Measurements from ENCODE around the gene ANKMY1.

Gene ANKMY1

GRCh38 chr2:240585681-240586197, 28.0 kb upstream of the ANKMY1 start:
- H3K4me3 ChIP-seq (ENCODE audit: low read depth, low read length) = peak overlapping the region; percentile 89
- peaks cover 19% of the 10 kb centered on the region for H3K36me3 ChIP-seq
- H3K27me3 ChIP-seq (ENCODE audit: insufficient read depth, low read depth, severe bottlenecking) = no peaks in the 10 kb centered on the region
- peak overlapping the region; percentile 98 for H3K27ac ChIP-seq
- DNase-seq = no peak
- TF ChIP-seq CTCF (IDR thresholded peaks at IDR 0.05; ENCODE audit: low read depth, low read length) = no peak
- H3K9me3 ChIP-seq (ENCODE audit: severe bottlenecking) = no peaks in the 10 kb centered on the region

- H3K9me3 ChIP-seq (ENCODE audit: severe bottlenecking) = no peaks in the 10 kb centered on the region
- no peaks in the 10 kb centered on the region for H3K27me3 ChIP-seq (ENCODE audit: insufficient read depth, low read depth, severe bottlenecking)
- peaks cover 16% of the 10 kb centered on the region for H3K36me3 ChIP-seq
- H3K4me3 ChIP-seq (ENCODE audit: low read depth, low read length) = peak overlapping the region; percentile 89
- TF ChIP-seq CTCF (IDR thresholded peaks at IDR 0.05; ENCODE audit: low read depth, low read length) = no peak
- H3K27ac ChIP-seq = peak overlapping the region; percentile 98
- no peak for DNase-seq
Observed at GRCh38 chr2:240585101-240585500, 27.3 kb upstream of the ANKMY1 start.

- Histone ChIP-seq H3K4me3 (ENCODE audit: low read depth, low read length) (peak overlapping the region; percentile 89; the same call in 1 of the 2 replicates), H3K27ac (peak overlapping the region; percentile 98), H3K27me3 (ENCODE audit: insufficient read depth, low read depth, severe bottlenecking) (no peaks in the 10 kb centered on the region), H3K36me3 (peaks cover 12% of the 10 kb centered on the region), H3K9me3 (ENCODE audit: severe bottlenecking) (no peaks in the 10 kb centered on the region)
- TF ChIP-seq CTCF (IDR thresholded peaks at IDR 0.05; ENCODE audit: low read depth, low read length) = no peak
- peak; percentile 75 for DNase-seq
Observed at GRCh38 chr2:240584486-240585031, 26.8 kb upstream of the ANKMY1 start.

- TF ChIP-seq CTCF (IDR thresholded peaks at IDR 0.05; ENCODE audit: low read depth, low read length) = no peak
- Histone ChIP-seq H3K27ac (peak overlapping the region; percentile 98), H3K27me3 (ENCODE audit: insufficient read depth, low read depth, severe bottlenecking) (no peaks in the 10 kb centered on the region), H3K4me3 (ENCODE audit: low read depth, low read length) (no peak overlapping the region), H3K36me3 (peaks cover 8% of the 10 kb centered on the region), H3K9me3 (ENCODE audit: severe bottlenecking) (no peaks in the 10 kb centered on the region)
- DNase-seq = no peak
Observed at GRCh38 chr2:240583774-240584173, 26.0 kb upstream of the ANKMY1 start.

GRCh38 chr2:240582781-240583180, 25.0 kb upstream of the ANKMY1 start:
- Histone ChIP-seq H3K27me3 (ENCODE audit: insufficient read depth, low read depth, severe bottlenecking) (no peaks in the 10 kb centered on the region), H3K9me3 (ENCODE audit: severe bottlenecking) (no peaks in the 10 kb centered on the region), H3K27ac (no peak overlapping the region), H3K4me3 (ENCODE audit: low read depth, low read length) (no peak overlapping the region), H3K36me3 (peaks cover 14% of the 10 kb centered on the region)
- TF ChIP-seq CTCF (IDR thresholded peaks at IDR 0.05; ENCODE audit: low read depth, low read length) = no peak
- DNase-seq = no peak

- no peak for TF ChIP-seq CTCF (IDR thresholded peaks at IDR 0.05; ENCODE audit: low read depth, low read length)
- H3K27ac ChIP-seq = no peak overlapping the region
- no peaks in the 10 kb centered on the region for H3K9me3 ChIP-seq (ENCODE audit: severe bottlenecking)
- peaks cover 23% of the 10 kb centered on the region for H3K36me3 ChIP-seq
- no peaks in the 10 kb centered on the region for H3K27me3 ChIP-seq (ENCODE audit: insufficient read depth, low read depth, severe bottlenecking)
- no peak for DNase-seq
- no peak overlapping the region for H3K4me3 ChIP-seq (ENCODE audit: low read depth, low read length)
Observed at GRCh38 chr2:240581811-240582210, 24.0 kb upstream of the ANKMY1 start.
